DMS79 (cell line): ENCODE data around the gene ARRB2.

ENCODE experiments used
- DNase-seq: peaks from one replicate; lab custom pipeline; 2025; lab: John Stamatoyannopoulos, UW

ARRB2 gene

DNA sequence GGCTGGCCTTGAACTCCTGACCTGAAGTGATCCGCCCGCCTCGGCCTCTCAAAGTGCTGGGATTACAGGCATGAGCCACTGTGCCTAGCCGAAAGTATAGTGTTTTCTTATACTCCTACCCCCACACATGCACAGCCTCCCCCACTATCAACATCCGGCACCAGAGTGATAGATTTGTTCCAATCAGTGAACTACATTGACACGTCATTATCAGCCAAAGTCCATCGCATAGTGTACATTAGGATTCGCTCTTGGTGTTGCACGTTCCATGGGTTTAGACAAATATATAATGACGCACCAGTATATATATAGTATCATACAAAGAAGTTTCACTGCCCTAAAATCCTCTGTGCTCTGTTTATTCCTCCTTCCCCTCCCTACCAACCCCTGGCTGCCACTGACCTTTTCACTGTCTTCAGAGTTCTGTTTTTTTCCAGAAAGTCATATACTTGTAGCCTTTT lies 49.4 kb downstream of the ARRB2 start:
- no peak for DNase-seq

DNA sequence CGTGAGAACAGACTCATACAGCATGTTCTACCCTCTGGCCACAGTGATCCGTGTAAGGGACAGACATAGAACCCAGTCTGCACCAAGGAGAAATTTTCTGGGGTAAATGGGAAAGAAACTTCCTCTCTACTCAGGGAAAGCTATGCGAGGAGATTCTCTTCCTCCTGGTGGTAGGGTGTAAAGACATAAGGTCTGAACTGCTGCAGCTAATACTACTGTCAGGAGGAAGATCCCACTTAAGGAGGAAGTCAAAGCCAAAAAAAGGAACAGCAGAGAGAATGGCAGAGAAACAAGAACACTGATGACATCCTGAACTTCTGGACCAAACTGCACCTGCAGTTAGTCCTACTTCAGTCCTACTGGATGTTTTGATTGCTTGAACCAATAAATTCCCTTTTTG lies 54.2 kb downstream of the ARRB2 start:
- no peak for DNase-seq

DNA sequence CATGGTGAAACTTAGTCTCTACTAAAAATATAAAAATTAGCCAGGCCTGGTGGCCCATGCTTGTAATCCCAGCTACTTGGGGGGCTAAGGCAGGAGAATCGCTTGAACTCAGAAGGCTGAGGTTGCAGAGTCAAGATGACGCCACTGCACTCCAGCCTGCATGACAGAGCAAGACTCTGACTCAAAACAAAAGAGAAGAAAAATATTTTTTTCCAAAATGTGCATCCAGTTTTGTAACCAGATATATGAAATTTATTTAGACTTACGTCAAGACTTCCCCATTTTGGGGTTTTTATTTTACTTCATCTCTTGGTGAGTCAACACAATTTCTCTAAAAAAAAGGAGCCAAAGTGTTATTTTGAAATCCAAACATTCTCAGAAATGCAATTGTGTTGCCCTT lies 55.8 kb downstream of the ARRB2 start:
- no peak for DNase-seq

DNA sequence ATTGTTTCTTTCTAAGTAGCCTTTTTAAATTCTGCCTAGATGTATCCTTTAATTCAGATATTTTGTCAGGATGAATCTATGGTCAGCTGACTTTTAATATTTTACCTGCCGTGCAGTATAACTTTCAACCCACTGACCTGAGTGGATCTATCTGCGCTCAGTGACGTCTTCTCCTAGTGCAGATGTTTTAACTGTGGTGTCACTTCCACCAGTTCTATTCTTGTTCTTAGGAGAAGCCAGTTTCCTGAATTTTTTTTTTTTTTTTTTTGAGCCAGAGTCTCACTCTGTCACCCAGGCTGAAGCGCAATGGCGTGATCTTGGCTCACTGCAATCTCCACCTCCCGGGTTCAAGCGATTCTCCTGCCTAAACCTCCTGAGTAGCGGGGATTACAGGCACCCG lies 56.3 kb downstream of the ARRB2 start:
- DNase-seq: no peak

DNA sequence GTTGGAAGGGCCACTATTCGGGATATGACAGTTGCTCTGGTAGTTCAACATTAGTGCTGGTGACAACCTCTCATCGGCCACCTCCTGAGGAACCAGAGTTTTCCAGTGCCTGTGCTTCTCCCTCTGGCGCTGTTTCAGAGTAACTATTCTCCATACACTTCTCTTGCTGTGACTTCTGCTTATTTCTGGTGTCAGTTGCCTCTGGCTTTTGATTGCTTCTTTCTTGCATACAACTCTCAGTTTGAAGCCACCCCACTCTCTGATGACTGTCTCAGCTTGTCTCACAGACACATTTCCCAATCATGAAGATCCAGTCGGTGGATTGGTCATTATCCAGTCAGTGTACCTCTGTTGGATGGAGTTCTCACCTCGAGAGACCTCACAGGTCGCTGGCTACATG lies 57.9 kb downstream of the ARRB2 start:
- DNase-seq: no peak

DNA sequence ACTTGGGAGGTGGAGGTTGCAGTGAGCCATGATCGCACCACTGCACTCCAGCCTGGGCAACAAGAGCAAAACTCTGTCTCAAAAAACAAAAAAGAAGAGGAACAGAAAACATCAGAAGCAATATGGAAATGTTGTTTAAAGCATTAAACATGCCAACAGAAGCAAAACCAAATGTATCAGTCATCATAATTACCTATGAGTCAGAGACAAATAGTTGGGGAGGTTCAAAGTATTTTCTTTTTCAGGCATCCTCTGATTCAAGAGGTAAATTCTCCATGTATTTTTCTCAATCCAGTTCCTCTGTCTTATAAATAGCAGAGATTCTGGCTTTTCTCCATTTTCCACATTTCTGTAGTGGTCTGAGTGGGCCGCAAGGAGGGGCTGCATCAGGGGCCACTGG lies 59.2 kb downstream of the ARRB2 start:
- DNase-seq: no peak
